Lower leg skin (tissue), 3 donors: ENCODE results near the gene NECAP2.

Source experiments
- CTCF ChIP-seq, 3 donors: fragments of 450-650 bp; IDR thresholded peaks; one replicate each; pipeline ENCODE4 v1.5.1; 2016; ENCODE audit warnings: antibody characterized with exemption in 3 of 3, mild to moderate bottlenecking in 3 of 3, moderate library complexity in 2 of 3
- POLR2A ChIP-seq, 2 donors: fragments of 450-650 bp; IDR thresholded peaks; one replicate each; pipeline ENCODE4 v1.6.1; 2016 to 2017; ENCODE audit warnings: antibody characterized with exemption in 2 of 2, mild to moderate bottlenecking in 1 of 2, moderate library complexity in 1 of 2

- TF ChIP-seq CTCF (IDR thresholded peaks at IDR 0.05), result no peak
- TF ChIP-seq POLR2A (IDR thresholded peaks at IDR 0.05), result no peak
Measured at GRCh38 chr1:16410803-16411202, 29.7 kb upstream of the NECAP2 start.
